Measurements from ENCODE around the gene PDE6A. TPM values are rescaled to one million over a fixed set of nuclear protein-coding genes. Genes with fewer than 3 reads are reported as not detected.

PDE6A gene
- total RNA-seq, 4 donors from 2014 or later, result 0.22 TPM; not detected in 3

DNA sequence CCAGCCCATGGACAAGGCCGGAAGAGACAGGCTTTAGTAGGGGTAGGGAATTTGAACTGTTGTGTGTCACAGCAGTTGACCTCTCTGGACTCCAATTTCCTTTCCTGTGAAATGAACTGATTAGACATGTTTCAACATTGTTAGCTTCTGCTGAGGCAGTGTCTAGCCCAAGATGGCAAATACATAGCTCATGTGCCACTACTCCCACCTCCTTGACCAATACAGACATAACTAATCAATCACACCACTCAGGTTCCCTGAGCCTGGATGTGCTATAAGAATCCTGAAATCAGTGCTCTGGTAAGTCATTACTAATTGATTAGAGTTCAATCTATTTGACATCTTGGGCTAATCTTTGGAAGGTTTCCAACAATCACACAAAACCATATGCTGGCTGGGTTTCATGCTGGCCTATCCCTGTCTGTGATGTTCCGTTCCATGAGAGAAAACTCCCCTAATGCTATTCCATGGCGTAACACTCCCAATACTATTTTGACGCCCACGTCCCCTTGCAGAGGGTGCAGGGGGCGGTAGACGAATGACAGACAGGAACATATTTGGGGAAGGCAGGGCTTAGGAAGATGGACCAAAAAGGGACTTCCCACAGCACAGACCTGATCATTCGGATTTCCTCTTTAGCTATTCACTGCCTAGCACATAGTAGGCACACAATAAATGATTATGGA lies 95.2 kb downstream of the PDE6A start:
- 94 to 96% methylated on average over 8 of the region's 8 CpGs for WGBS, 2 donors
- H3K27me3 ChIP-seq, result no peaks in the 10 kb centered on the region
- H3K27ac ChIP-seq, result no peak overlapping the region
- no peaks in the 10 kb centered on the region for H3K9me3 ChIP-seq
- H3K4me3 ChIP-seq, result no peak overlapping the region
- no peak for DNase-seq (ENCODE audit: low spot score in 2 of 2)
- peaks cover 0 to 24% (median 0%) of the 10 kb centered on the region in 3 donors for H3K36me3 ChIP-seq
- H3K4me1 ChIP-seq, result peaks cover 0 to 13% (median 0%) of the 10 kb centered on the region in 4 donors
- TF ChIP-seq EP300 (IDR thresholded peaks at IDR 0.05) (no peak), CTCF (IDR thresholded peaks at IDR 0.05) (no peak), POLR2A (IDR thresholded peaks at IDR 0.05) (no peak)

- no peak for DNase-seq (ENCODE audit: low spot score in 2 of 2)
- H3K36me3 ChIP-seq, result peaks cover 0 to 27% (median 0%) of the 10 kb centered on the region in 3 donors
- WGBS, 2 donors, result 53% methylated on average over 15 of the region's 15 CpGs
- H3K27ac ChIP-seq, result no peak overlapping the region
- H3K27me3 ChIP-seq, result no peaks in the 10 kb centered on the region
- TF ChIP-seq EP300 (IDR thresholded peaks at IDR 0.05) (no peak), POLR2A (IDR thresholded peaks at IDR 0.05) (no peak), CTCF (IDR thresholded peaks at IDR 0.05) (no peak)
- H3K4me1 ChIP-seq, result peaks cover 0 to under 1% (median 0%) of the 10 kb centered on the region in 4 donors
- no peak overlapping the region for H3K4me3 ChIP-seq
- no peaks in the 10 kb centered on the region for H3K9me3 ChIP-seq
These were observed 97.0 kb downstream of the PDE6A start for GRCh38 chr5:149847611-149848010.

DNA sequence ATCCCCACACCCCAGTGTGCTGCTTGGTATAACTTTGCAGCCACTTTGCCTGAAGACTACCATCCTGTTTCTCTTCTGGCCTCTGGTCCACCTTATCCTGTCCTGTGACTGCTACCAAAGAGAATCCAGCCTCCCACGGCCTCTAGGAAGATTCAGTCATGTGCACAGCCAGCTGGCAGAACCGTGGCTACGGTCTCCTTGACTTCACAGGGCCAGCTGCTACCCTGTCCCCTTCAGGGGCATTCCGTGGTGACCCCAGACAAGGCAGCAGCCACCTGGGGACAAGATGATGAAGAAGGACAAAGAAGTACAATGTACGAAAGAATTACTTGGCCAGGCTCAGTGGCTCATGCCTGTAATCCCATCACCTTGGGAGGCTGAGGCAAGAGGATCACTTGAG lies 98.6 kb downstream of the PDE6A start:
- no peaks in the 10 kb centered on the region for H3K4me1 ChIP-seq
- no peak overlapping the region for H3K4me3 ChIP-seq
- WGBS, 2 donors, result 87 to 95% methylated on average over 5 of the region's 5 CpGs
- no peaks in the 10 kb centered on the region for H3K9me3 ChIP-seq
- no peak for TF ChIP-seq POLR2A (IDR thresholded peaks at IDR 0.05)
- TF ChIP-seq EP300 (IDR thresholded peaks at IDR 0.05), result no peak
- TF ChIP-seq CTCF (IDR thresholded peaks at IDR 0.05), result no peak
- no peak overlapping the region for H3K27ac ChIP-seq
- no peaks in the 10 kb centered on the region for H3K27me3 ChIP-seq
- no peak for DNase-seq (ENCODE audit: low spot score in 2 of 2)
- H3K36me3 ChIP-seq, result peaks cover 0 to 27% (median 0%) of the 10 kb centered on the region in 3 donors

DNA sequence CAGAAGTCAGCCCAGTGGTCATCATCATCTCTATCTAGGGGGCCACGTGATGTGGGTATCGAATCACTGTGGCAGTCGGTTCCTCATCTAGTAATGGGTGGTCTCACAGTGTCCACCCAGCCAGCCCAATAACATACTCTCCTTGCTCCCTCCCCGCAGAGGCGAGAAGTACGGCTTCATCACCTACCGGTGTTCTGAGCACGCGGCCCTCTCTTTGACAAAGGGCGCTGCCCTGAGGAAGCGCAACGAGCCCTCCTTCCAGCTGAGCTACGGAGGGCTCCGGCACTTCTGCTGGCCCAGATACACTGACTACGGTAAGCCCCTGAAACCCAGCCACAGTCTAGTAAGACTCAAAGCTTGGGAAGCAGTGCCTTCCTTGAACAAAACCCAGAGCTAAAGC lies 99.0 kb downstream of the PDE6A start:
- no peaks in the 10 kb centered on the region for H3K27me3 ChIP-seq
- TF ChIP-seq CTCF (IDR thresholded peaks at IDR 0.05), result no peak
- no peak for TF ChIP-seq EP300 (IDR thresholded peaks at IDR 0.05)
- TF ChIP-seq POLR2A (IDR thresholded peaks at IDR 0.05), result no peak
- no peaks in the 10 kb centered on the region for H3K4me1 ChIP-seq
- H3K36me3 ChIP-seq, result peaks cover 0 to 27% (median 0%) of the 10 kb centered on the region in 3 donors
- H3K4me3 ChIP-seq, result no peak overlapping the region
- H3K9me3 ChIP-seq, result no peaks in the 10 kb centered on the region
- DNase-seq (ENCODE audit: low spot score in 2 of 2), result no peak
- no peak overlapping the region for H3K27ac ChIP-seq
- WGBS, 2 donors, result 96 to 98% methylated on average over 13 to 15 of the region's 15 CpGs

- H3K9me3 ChIP-seq, result no peaks in the 10 kb centered on the region
- DNase-seq (ENCODE audit: low spot score in 2 of 2), result no peak
- H3K4me1 ChIP-seq, result peaks cover 0 to 5% (median 0%) of the 10 kb centered on the region in 4 donors
- TF ChIP-seq POLR2A (IDR thresholded peaks at IDR 0.05) (no peak), EP300 (IDR thresholded peaks at IDR 0.05) (no peak), CTCF (IDR thresholded peaks at IDR 0.05) (no peak)
- 82 to 84% methylated on average over 14 of the region's 14 CpGs for WGBS, 2 donors
- H3K27ac ChIP-seq, result no peak overlapping the region
- H3K4me3 ChIP-seq, result no peak overlapping the region
- H3K36me3 ChIP-seq, result peaks cover 0 to 24% (median 0%) of the 10 kb centered on the region in 3 donors
- no peaks in the 10 kb centered on the region for H3K27me3 ChIP-seq
These were observed 102.5 kb downstream of the PDE6A start for GRCh38 chr5:149841851-149842793.

Measured in tibial nerve (tissue), 4 donors.